ENCODE measurements around the gene MEI1.

The MEI1 gene

DNA sequence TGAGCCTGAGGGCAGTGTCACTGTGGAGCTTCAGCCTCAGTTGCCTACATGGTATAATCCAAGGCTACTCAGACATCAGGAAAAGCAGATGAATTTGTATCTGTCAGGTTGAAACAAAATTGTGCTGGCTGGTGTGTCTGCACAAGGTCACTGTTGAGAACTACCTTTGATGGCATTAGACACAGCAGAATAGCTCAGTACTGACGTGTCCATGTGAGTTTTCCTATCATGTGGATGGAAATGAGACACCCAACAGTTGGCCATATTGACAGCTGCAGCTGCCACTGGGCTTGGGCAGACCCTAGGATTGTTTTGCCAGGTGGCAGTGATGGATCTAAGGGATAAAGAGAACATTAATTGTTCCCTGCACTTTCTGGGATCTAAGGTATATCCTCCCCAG is 116.9 kb downstream of the MEI1 start:
- H3K4me3 ChIP-seq (ENCODE audit: low read depth in 1 of 2, low read length in 1 of 2), result no peak overlapping the region
- H3K36me3 ChIP-seq, result peaks cover 55% of the 10 kb centered on the region
- H3K27me3 ChIP-seq, result no peaks in the 10 kb centered on the region
- H3K27ac ChIP-seq, result no peak overlapping the region
- no peaks in the 10 kb centered on the region for H3K9me3 ChIP-seq
- H3K4me1 ChIP-seq (ENCODE audit: control insufficient read depth in 1 of 2, insufficient read depth in 1 of 2, low read depth in 1 of 2, low read length in 1 of 2), result no peaks in the 10 kb centered on the region
- TF ChIP-seq, protein P1, sequence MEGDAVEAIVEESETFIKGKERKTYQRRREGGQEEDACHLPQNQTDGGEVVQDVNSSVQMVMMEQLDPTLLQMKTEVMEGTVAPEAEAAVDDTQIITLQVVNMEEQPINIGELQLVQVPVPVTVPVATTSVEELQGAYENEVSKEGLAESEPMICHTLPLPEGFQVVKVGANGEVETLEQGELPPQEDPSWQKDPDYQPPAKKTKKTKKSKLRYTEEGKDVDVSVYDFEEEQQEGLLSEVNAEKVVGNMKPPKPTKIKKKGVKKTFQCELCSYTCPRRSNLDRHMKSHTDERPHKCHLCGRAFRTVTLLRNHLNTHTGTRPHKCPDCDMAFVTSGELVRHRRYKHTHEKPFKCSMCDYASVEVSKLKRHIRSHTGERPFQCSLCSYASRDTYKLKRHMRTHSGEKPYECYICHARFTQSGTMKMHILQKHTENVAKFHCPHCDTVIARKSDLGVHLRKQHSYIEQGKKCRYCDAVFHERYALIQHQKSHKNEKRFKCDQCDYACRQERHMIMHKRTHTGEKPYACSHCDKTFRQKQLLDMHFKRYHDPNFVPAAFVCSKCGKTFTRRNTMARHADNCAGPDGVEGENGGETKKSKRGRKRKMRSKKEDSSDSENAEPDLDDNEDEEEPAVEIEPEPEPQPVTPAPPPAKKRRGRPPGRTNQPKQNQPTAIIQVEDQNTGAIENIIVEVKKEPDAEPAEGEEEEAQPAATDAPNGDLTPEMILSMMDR (IDR thresholded peaks at IDR 0.05), result no peak

GRCh38 chr22:41816871-41817270 is 117.6 kb downstream of the MEI1 start:
- H3K4me1 ChIP-seq (ENCODE audit: control insufficient read depth in 1 of 2, insufficient read depth in 1 of 2, low read depth in 1 of 2, low read length in 1 of 2), result no peaks in the 10 kb centered on the region
- H3K9me3 ChIP-seq, result no peaks in the 10 kb centered on the region
- peaks cover 50% of the 10 kb centered on the region for H3K36me3 ChIP-seq
- TF ChIP-seq, protein P1 (IDR thresholded peaks at IDR 0.05), result no peak
- no peak overlapping the region for H3K27ac ChIP-seq
- no peak overlapping the region for H3K4me3 ChIP-seq (ENCODE audit: low read depth in 1 of 2, low read length in 1 of 2)
- H3K27me3 ChIP-seq, result no peaks in the 10 kb centered on the region

- H3K4me3 ChIP-seq (ENCODE audit: low read depth in 1 of 2, low read length in 1 of 2), result no peak overlapping the region
- TF ChIP-seq, protein P1 (IDR thresholded peaks at IDR 0.05), result no peak
- no peaks in the 10 kb centered on the region for H3K9me3 ChIP-seq
- no peaks in the 10 kb centered on the region for H3K4me1 ChIP-seq (ENCODE audit: control insufficient read depth in 1 of 2, insufficient read depth in 1 of 2, low read depth in 1 of 2, low read length in 1 of 2)
- no peaks in the 10 kb centered on the region for H3K27me3 ChIP-seq
- peaks cover 44% of the 10 kb centered on the region for H3K36me3 ChIP-seq
- no peak overlapping the region for H3K27ac ChIP-seq
These were observed 118.7 kb downstream of the MEI1 start for GRCh38 chr22:41818011-41818410.

DNA sequence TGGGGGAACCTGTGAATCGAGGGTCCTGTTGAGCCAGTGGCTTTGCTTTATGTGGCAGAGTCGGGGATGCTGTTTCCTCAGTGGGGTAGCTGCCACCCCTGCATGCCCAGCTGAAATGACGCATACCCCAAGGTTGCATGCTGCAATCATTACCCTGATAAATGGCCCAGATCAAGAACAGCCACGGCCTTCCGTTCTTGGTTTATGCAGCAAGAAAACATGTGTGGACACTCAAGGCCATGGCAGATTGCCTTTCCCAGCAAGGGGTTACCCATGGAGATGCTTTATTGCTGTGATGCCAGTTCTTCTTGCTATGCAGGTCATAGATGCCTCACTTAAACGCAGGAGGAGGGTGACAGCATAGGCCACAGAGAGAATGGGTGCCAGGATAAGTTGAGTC is 119.3 kb downstream of the MEI1 start:
- TF ChIP-seq, protein P1 (IDR thresholded peaks at IDR 0.05), result no peak
- no peaks in the 10 kb centered on the region for H3K27me3 ChIP-seq
- H3K9me3 ChIP-seq, result no peaks in the 10 kb centered on the region
- no peak overlapping the region for H3K27ac ChIP-seq
- H3K36me3 ChIP-seq, result peaks cover 38% of the 10 kb centered on the region
- H3K4me1 ChIP-seq (ENCODE audit: control insufficient read depth in 1 of 2, insufficient read depth in 1 of 2, low read depth in 1 of 2, low read length in 1 of 2), result no peaks in the 10 kb centered on the region
- H3K4me3 ChIP-seq (ENCODE audit: low read depth in 1 of 2, low read length in 1 of 2), result no peak overlapping the region

GRCh38 chr22:41819257-41819656 is 120.0 kb downstream of the MEI1 start:
- Histone ChIP-seq H3K27me3 (no peaks in the 10 kb centered on the region), H3K4me3 (ENCODE audit: low read depth in 1 of 2, low read length in 1 of 2) (no peak overlapping the region), H3K9me3 (no peaks in the 10 kb centered on the region), H3K36me3 (peaks cover 33% of the 10 kb centered on the region), H3K4me1 (ENCODE audit: control insufficient read depth in 1 of 2, insufficient read depth in 1 of 2, low read depth in 1 of 2, low read length in 1 of 2) (no peaks in the 10 kb centered on the region), H3K27ac (no peak overlapping the region)
- TF ChIP-seq, protein P1 (IDR thresholded peaks at IDR 0.05), result no peak

- Histone ChIP-seq H3K4me1 (ENCODE audit: control insufficient read depth in 1 of 2, insufficient read depth in 1 of 2, low read depth in 1 of 2, low read length in 1 of 2) (no peaks in the 10 kb centered on the region), H3K36me3 (peaks cover 26% of the 10 kb centered on the region), H3K4me3 (ENCODE audit: low read depth in 1 of 2, low read length in 1 of 2) (no peak overlapping the region), H3K9me3 (no peaks in the 10 kb centered on the region), H3K27me3 (no peaks in the 10 kb centered on the region), H3K27ac (no peak overlapping the region)
- TF ChIP-seq, protein P1 (IDR thresholded peaks at IDR 0.05), result no peak
These were observed 121.1 kb downstream of the MEI1 start for GRCh38 chr22:41820447-41820846.

All from neutrophil (primary cell).